ENCODE measurements around the gene HSDL2. TPM values are rescaled to one million over a fixed set of nuclear protein-coding genes. Genes with fewer than 3 reads are reported as not detected.

The HSDL2 gene
- total and polyA plus RNA-seq, 2 of the 4 experiments (the other 2 are of a cell fraction), result 17.7 to 65.8 TPM

DNA sequence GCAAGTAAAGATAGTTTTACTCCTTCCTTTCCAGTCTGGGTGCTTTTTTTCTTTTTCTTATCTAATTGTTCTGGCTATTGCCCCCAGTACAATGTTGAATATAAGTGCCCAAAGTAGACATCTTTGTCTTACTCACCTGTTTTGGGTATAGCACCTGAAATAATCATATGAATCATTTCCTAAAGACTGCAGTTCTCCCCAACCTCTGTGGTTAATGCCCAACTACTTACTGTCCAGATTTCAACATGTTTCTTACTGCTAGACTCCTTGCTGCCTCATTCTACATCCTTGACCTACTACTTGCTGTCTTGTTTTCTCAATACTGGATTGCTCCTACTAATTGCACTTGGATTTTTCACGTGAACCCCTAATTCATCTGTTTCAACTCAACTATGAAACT is 8.8 kb upstream of the HSDL2 start:
- dilution Hi-C loops (cut with HindIII; ENCODE audit: low sequenced_read_pairs, unreplicated experiment) (no loop called here), intact Hi-C loops (cut with micrococcal nuclease) (no loop called here), in situ Hi-C loops (cut with MboI; ENCODE audit: low sequenced_read_pairs) (no loop called here)
- no peak overlapping the region for H2BK20ac ChIP-seq (ENCODE audit: low read depth, low read length)
- H4K91ac ChIP-seq (ENCODE audit: insufficient read depth, low read depth, low read length), result no peak overlapping the region
- H3K23ac ChIP-seq (ENCODE audit: low read depth, low read length), result no peak overlapping the region
- H3K9me1 ChIP-seq (ENCODE audit: insufficient read depth, low read length), result no peaks in the 10 kb centered on the region
- CTCF ChIA-PET, result interaction anchor here (0.8 kb wide), 1 partner anchor 713 kb away, joined by 3 read pairs; no protein-coding TSS in a partner anchor
- H3K27me3 ChIP-seq (ENCODE audit: control insufficient read depth, insufficient read depth, low read length), result no peaks in the 10 kb centered on the region
- TF ChIP-seq, protein P1, sequence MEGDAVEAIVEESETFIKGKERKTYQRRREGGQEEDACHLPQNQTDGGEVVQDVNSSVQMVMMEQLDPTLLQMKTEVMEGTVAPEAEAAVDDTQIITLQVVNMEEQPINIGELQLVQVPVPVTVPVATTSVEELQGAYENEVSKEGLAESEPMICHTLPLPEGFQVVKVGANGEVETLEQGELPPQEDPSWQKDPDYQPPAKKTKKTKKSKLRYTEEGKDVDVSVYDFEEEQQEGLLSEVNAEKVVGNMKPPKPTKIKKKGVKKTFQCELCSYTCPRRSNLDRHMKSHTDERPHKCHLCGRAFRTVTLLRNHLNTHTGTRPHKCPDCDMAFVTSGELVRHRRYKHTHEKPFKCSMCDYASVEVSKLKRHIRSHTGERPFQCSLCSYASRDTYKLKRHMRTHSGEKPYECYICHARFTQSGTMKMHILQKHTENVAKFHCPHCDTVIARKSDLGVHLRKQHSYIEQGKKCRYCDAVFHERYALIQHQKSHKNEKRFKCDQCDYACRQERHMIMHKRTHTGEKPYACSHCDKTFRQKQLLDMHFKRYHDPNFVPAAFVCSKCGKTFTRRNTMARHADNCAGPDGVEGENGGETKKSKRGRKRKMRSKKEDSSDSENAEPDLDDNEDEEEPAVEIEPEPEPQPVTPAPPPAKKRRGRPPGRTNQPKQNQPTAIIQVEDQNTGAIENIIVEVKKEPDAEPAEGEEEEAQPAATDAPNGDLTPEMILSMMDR (conservative IDR thresholded peaks at IDR 0.05; ENCODE audit: low read depth, low read length), result no peak
- TF ChIP-seq FOS (IDR thresholded peaks at IDR 0.05; ENCODE audit: low read depth, low read length), result no peak
- TF ChIP-seq RCOR1 (IDR thresholded peaks at IDR 0.05; ENCODE audit: insufficient replicate concordance, low read length), result no peak
- TF ChIP-seq CEBPB (IDR thresholded peaks at IDR 0.05; ENCODE audit: low read depth, low read length), result no peak
- no peak for TF ChIP-seq CHD1 (IDR thresholded peaks at IDR 0.05; ENCODE audit: low read depth, low read length)
- TF ChIP-seq, protein P2, sequence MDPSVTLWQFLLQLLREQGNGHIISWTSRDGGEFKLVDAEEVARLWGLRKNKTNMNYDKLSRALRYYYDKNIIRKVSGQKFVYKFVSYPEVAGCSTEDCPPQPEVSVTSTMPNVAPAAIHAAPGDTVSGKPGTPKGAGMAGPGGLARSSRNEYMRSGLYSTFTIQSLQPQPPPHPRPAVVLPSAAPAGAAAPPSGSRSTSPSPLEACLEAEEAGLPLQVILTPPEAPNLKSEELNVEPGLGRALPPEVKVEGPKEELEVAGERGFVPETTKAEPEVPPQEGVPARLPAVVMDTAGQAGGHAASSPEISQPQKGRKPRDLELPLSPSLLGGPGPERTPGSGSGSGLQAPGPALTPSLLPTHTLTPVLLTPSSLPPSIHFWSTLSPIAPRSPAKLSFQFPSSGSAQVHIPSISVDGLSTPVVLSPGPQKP (IDR thresholded peaks at IDR 0.05; ENCODE audit: borderline replicate concordance, low read depth, low read length), result no peak
- no peak for TF ChIP-seq BHLHE40 (IDR thresholded peaks at IDR 0.05; ENCODE audit: low read depth, low read length)
- no peak for TF ChIP-seq NFE2L2 (IDR thresholded peaks at IDR 0.05; ENCODE audit: low read depth, low read length)
- TF ChIP-seq POLR2A (IDR thresholded peaks at IDR 0.05; ENCODE audit: low read depth, low read length), result no peak
- ATAC-seq (ENCODE audit: low read depth) (no peak), DNase-seq (no peak)
- H2AFZ ChIP-seq (replicated peaks; ENCODE audit: low read length, poor library complexity), result no peak overlapping the region
- H3K79me1 ChIP-seq (ENCODE audit: low read depth in 1 of 2, low read length in 2 of 2), result no peaks in the 10 kb centered on the region
- no peaks in the 10 kb centered on the region; the same call in 1 of the 2 replicates for H3K9me3 ChIP-seq (ENCODE audit: control insufficient read depth, insufficient read depth, low read length)
- no peak overlapping the region for H2BK120ac ChIP-seq (ENCODE audit: low read depth, low read length)
- no peak overlapping the region for H3K14ac ChIP-seq (replicated peaks; ENCODE audit: low read depth, low read length)
- H2BK5ac ChIP-seq (ENCODE audit: low read depth, low read length, poor library complexity, severe bottlenecking), result no peak overlapping the region
- no peak overlapping the region for H3K18ac ChIP-seq (ENCODE audit: low read depth, low read length)
- H2AK9ac ChIP-seq (replicated peaks; ENCODE audit: low read depth, low read length, poor library complexity), result no peak overlapping the region
- no TSS peak for BruUV-seq (replicated peaks)
- H4K20me1 ChIP-seq (ENCODE audit: insufficient read depth, low read length), result no peaks in the 10 kb centered on the region
- H4K8ac ChIP-seq (ENCODE audit: low read depth in 2 of 2, low read length in 2 of 2), result no peak overlapping the region
- no peak overlapping the region for H3K56ac ChIP-seq (ENCODE audit: extremely low read depth, insufficient read depth, low read length)
- H3K4me1 ChIP-seq (ENCODE audit: control insufficient read depth, insufficient read depth, low read length), result no peaks in the 10 kb centered on the region
- no peaks in the 10 kb centered on the region for H3K36me3 ChIP-seq (ENCODE audit: control insufficient read depth, insufficient read depth, low read length)
- H4K5ac ChIP-seq (ENCODE audit: low read depth, low read length), result no peak overlapping the region
- no peak overlapping the region for H3K4me3 ChIP-seq (ENCODE audit: insufficient read depth, low read depth, low read length)
- H2BK15ac ChIP-seq (ENCODE audit: low read depth, low read length), result no peak overlapping the region
- no peak overlapping the region for H3K9ac ChIP-seq (ENCODE audit: low read depth, low read length)
- no peak overlapping the region for H3K4me2 ChIP-seq (ENCODE audit: low read depth, low read length)
- no peak overlapping the region for H3K4ac ChIP-seq (ENCODE audit: low read depth, low read length)
- no CpG with 5 or more reads among the region's 1 CpG for WGBS, 2 experiments (ENCODE audit: extremely low coverage in 2 of 2, insufficient read length in 1 of 2)
- POLR2A ChIA-PET (ENCODE audit: unreplicated experiment), result no interaction called here
- H3K27ac ChIP-seq (ENCODE audit: insufficient read depth, low read length), result no peak overlapping the region
- no peak overlapping the region for H2AK5ac ChIP-seq (ENCODE audit: low read depth, low read length)
